ENCODE data around the gene TEX29.

The TEX29 gene

GRCh38 chr13:111314852-111315251 lies 5.6 kb upstream of the TEX29 start:
- Histone ChIP-seq H3K27ac (ENCODE audit: low read depth, low read length) (no peak overlapping the region), H3K9ac (ENCODE audit: low read length) (no peak overlapping the region), H3K4me3 (ENCODE audit: low read depth in 1 of 2, low read length in 2 of 2) (no peak overlapping the region), H3K27me3 (ENCODE audit: control insufficient read depth in 1 of 2, insufficient read depth in 2 of 2, low read length in 2 of 2) (no peaks in the 10 kb centered on the region), H3K36me3 (ENCODE audit: insufficient read depth, low read length) (no peaks in the 10 kb centered on the region), H3K4me1 (ENCODE audit: insufficient read depth, low read length) (no peaks in the 10 kb centered on the region), H3K9me3 (ENCODE audit: low read length) (no peaks in the 10 kb centered on the region)

DNA sequence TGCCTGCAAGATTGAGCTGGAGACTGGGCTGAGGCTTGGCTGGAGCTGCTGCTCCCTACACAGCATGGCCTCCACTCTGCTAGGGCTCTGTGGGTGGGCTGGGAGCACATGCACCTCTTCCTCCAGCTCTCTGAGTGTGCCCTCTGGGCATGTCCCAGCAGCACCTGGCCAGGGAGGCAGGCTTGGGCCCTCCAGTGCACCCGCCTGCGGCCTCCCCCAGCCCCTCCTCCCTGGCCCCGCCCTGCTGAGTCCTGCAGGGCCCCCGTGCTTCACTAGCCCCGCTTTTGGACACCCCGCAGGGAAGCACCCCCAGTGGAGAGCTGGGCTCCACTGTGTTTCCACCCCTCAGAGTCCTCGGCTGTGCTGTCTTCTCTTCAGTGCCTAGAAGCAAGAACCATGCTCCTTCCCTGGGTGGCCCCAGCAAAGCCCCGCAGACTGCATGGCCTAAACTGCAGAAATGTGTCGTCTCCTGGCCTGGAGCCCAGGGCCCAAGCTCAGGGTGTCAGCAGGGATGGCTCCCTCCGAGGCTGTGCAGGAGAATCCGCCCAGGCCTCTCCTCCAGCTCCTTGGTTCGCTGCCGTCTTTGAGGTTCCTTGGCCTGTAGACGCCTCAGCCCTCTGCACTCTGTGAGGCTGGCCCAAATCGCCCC lies 5.0 kb upstream of the TEX29 start:
- H3K4me3 ChIP-seq (ENCODE audit: low read depth in 1 of 2, low read length in 2 of 2): no peak overlapping the region
- no peaks in the 10 kb centered on the region for H3K36me3 ChIP-seq (ENCODE audit: insufficient read depth, low read length)
- no peak overlapping the region for H3K27ac ChIP-seq (ENCODE audit: low read depth, low read length)
- H3K27me3 ChIP-seq (ENCODE audit: control insufficient read depth in 1 of 2, insufficient read depth in 2 of 2, low read length in 2 of 2): no peaks in the 10 kb centered on the region
- H3K9ac ChIP-seq (ENCODE audit: low read length): no peak overlapping the region
- no peaks in the 10 kb centered on the region for H3K9me3 ChIP-seq (ENCODE audit: low read length)
- no peaks in the 10 kb centered on the region for H3K4me1 ChIP-seq (ENCODE audit: insufficient read depth, low read length)

DNA sequence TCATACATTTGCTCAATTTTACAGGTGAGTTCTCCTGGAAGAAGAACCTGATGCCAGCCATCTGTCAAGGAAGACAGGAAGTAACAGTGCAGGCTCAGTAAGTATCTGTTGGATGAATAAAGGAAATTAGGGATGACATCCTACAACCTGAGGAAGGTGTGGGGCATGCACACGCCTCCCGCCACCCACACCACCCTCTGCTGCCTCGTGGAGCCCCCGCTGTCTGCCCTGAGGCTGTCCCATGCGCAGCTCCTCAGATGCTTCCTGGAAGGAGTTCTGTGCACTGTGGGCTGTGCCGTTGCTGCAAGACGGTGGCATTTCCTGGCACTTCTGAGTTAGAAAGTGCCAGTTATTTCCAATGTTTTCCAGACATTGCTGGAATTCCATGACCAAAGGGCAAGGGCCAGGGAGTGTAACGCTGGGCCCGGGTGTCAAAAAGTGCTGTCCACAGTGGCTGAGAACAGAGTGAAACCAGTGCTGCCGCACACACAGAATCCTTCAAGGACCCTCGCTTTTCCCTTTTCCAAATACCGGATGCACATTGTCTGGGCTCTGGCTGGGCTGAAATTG lies 4.2 kb upstream of the TEX29 start:
- Histone ChIP-seq H3K9me3 (ENCODE audit: low read length) (no peaks in the 10 kb centered on the region), H3K36me3 (ENCODE audit: insufficient read depth, low read length) (no peaks in the 10 kb centered on the region), H3K4me1 (ENCODE audit: insufficient read depth, low read length) (no peaks in the 10 kb centered on the region), H3K9ac (ENCODE audit: low read length) (no peak overlapping the region), H3K27me3 (ENCODE audit: control insufficient read depth in 1 of 2, insufficient read depth in 2 of 2, low read length in 2 of 2) (no peaks in the 10 kb centered on the region), H3K4me3 (ENCODE audit: low read depth in 1 of 2, low read length in 2 of 2) (no peak overlapping the region), H3K27ac (ENCODE audit: low read depth, low read length) (no peak overlapping the region)

DNA sequence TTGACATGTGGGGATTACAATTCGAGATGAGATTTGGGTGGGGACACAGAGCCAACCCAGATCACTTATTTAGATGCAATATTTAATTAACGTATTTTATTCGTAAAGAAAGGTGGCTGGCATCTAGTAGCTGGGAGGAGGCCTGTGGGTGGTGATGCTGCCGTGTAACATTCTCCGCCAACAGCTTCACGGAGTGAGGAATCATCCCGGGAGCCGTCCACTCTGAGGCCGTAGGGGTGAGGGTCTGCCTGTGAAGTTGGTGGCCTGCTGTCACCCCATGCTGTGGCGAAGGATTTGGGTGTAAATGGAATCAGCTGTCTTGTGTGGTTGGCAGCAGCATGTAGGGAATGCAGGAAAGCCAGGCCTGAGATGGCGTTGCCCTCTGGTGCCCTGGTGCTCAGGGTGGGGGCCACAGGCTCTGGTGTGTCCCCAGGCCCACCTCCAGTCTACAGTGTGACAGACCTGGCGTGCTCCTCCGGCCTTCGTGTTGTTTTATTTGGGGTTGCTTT lies 3.3 kb upstream of the TEX29 start:
- Histone ChIP-seq H3K9ac (ENCODE audit: low read length) (no peak overlapping the region), H3K9me3 (ENCODE audit: low read length) (no peaks in the 10 kb centered on the region), H3K4me3 (ENCODE audit: low read depth in 1 of 2, low read length in 2 of 2) (no peak overlapping the region)

DNA sequence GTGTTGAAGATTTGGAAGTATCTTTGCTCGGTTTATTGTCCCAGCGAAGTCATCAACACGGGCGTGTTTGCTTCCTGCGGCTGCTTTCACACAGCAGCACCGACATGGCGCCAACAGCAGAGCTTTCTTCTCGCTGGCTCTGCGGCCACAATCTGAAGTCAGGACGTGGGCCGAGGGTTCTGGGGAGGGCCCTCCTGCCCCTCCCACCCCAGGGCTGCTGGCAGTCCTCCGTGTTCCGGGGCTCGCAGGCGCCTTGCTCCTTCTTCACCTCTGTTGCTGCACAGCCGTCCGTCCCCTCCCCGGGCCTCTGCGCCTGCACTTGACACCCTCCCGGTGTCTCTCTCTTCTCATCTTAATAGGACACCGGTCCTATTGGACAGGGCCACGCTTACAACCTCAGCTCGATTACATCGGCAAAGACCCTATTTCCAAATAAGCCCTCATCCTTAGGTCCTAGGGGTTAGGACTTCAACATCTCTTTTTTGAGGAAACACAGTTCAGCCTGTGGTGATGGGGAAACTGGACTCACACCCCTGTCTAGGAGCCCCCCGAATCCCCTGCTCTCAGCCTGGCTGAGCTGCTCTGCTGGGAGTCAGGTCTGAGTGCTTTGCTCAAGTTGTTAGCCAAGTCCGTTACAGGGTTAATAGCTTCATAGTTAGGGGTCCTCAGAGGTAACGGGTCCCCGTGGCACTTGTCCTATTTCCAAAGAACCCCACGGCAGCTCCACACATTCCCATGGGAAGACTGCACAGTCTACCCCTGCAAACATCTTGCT lies 2.7 kb upstream of the TEX29 start:
- H3K27ac ChIP-seq (ENCODE audit: low read depth, low read length): no peak overlapping the region
- H3K36me3 ChIP-seq (ENCODE audit: insufficient read depth, low read length): no peaks in the 10 kb centered on the region
- H3K9me3 ChIP-seq (ENCODE audit: low read length): no peaks in the 10 kb centered on the region
- no peaks in the 10 kb centered on the region for H3K4me1 ChIP-seq (ENCODE audit: insufficient read depth, low read length)
- no peak overlapping the region for H3K9ac ChIP-seq (ENCODE audit: low read length)
- H3K27me3 ChIP-seq (ENCODE audit: control insufficient read depth in 1 of 2, insufficient read depth in 2 of 2, low read length in 2 of 2): no peaks in the 10 kb centered on the region
- no peak overlapping the region for H3K4me3 ChIP-seq (ENCODE audit: low read depth in 1 of 2, low read length in 2 of 2)

More for the DNA sequence above, 3.3 kb upstream of the TEX29 start:
- Histone ChIP-seq H3K4me1 (ENCODE audit: insufficient read depth, low read length) (no peaks in the 10 kb centered on the region), H3K36me3 (ENCODE audit: insufficient read depth, low read length) (no peaks in the 10 kb centered on the region), H3K27me3 (ENCODE audit: control insufficient read depth in 1 of 2, insufficient read depth in 2 of 2, low read length in 2 of 2) (no peaks in the 10 kb centered on the region), H3K27ac (ENCODE audit: low read depth, low read length) (no peak overlapping the region)

GRCh38 chr13:111318386-111318785 lies 2.1 kb upstream of the TEX29 start:
- Histone ChIP-seq H3K9ac (ENCODE audit: low read length) (no peak overlapping the region), H3K27ac (ENCODE audit: low read depth, low read length) (no peak overlapping the region), H3K9me3 (ENCODE audit: low read length) (no peaks in the 10 kb centered on the region), H3K36me3 (ENCODE audit: insufficient read depth, low read length) (no peaks in the 10 kb centered on the region), H3K4me3 (ENCODE audit: low read depth in 1 of 2, low read length in 2 of 2) (no peak overlapping the region), H3K27me3 (ENCODE audit: control insufficient read depth in 1 of 2, insufficient read depth in 2 of 2, low read length in 2 of 2) (no peaks in the 10 kb centered on the region), H3K4me1 (ENCODE audit: insufficient read depth, low read length) (no peaks in the 10 kb centered on the region)

- Histone ChIP-seq H3K36me3 (ENCODE audit: insufficient read depth, low read length) (no peaks in the 10 kb centered on the region), H3K27me3 (ENCODE audit: control insufficient read depth in 1 of 2, insufficient read depth in 2 of 2, low read length in 2 of 2) (no peaks in the 10 kb centered on the region), H3K27ac (ENCODE audit: low read depth, low read length) (no peak overlapping the region), H3K9ac (ENCODE audit: low read length) (no peak overlapping the region), H3K4me1 (ENCODE audit: insufficient read depth, low read length) (no peaks in the 10 kb centered on the region), H3K4me3 (ENCODE audit: low read depth in 1 of 2, low read length in 2 of 2) (no peak overlapping the region), H3K9me3 (ENCODE audit: low read length) (no peaks in the 10 kb centered on the region)
Observed at GRCh38 chr13:111319521-111319920, 921 bp upstream of the TEX29 start.

DNA sequence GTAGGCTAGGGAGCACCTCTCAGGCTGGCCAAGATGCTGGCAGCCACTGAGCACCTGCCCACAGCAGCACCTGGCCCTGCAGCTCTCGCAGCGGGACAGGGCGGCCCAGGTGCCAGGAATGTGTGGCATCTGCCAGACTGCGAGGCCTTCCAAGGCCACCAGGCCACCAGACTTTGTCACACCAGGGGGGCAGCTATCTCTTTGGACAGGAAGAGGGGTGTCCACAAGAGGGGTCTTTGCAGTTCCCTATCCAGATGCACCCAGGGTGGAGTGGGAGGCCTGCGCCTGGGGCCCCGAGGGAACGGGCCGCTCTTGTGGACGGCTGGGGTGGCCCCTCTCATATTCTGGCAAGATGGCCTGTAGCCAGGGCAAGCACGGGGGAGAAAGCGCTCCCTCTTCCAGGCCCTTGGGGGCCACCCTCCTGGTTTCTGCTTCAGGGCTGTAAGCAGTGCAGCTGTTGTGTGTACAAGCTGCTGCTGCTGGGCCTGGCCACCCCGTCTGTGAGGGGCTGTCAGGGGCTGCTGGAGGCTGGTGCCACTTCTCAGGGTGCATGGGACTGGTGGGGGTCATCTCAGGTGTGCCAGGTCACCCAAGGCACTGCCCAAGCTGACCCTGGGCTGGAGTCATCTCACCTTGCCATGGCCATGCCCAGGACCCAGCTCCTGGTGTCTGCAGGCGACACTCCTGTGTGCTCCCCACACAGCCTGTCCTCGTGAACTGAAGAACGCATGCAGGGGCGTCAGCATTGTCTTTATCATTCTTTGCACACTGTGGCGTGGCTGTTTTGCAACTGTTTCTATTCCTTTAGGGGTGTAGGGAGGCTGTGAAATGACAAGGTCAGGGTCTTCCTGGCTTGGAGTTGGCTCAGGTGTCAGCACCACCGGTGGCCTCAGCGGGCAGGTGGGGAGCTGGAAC lies 1.8 kb downstream of the TEX29 start:
- Histone ChIP-seq H3K27me3 (ENCODE audit: control insufficient read depth in 1 of 2, insufficient read depth in 2 of 2, low read length in 2 of 2) (no peaks in the 10 kb centered on the region), H3K9ac (ENCODE audit: low read length) (no peak overlapping the region), H3K4me3 (ENCODE audit: low read depth in 1 of 2, low read length in 2 of 2) (no peak overlapping the region), H3K27ac (ENCODE audit: low read depth, low read length) (no peak overlapping the region), H3K36me3 (ENCODE audit: insufficient read depth, low read length) (no peaks in the 10 kb centered on the region), H3K9me3 (ENCODE audit: low read length) (no peaks in the 10 kb centered on the region), H3K4me1 (ENCODE audit: insufficient read depth, low read length) (no peaks in the 10 kb centered on the region)

DNA sequence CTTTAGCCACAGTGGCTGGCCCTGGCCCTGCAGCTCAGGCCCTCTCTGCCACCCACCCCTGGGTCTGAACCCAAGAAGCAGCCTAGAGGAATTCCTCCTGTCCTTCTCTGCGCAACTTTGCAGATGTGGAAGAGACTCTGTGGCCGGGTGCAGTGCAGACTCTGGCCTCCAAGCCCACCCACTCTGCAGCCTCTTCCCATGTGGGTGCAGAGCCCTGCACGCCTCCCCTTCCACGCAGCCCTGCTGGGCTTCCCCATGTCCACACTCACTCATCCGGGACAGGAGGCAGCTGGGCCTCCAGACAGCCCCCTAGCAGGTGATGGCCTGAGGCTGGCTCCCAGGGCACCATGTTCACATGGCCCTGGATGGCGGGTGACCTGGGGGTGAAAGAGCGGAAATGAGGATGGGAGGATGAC lies 2.5 kb downstream of the TEX29 start:
- Histone ChIP-seq H3K27ac (ENCODE audit: low read depth, low read length) (no peak overlapping the region), H3K9me3 (ENCODE audit: low read length) (no peaks in the 10 kb centered on the region), H3K4me1 (ENCODE audit: insufficient read depth, low read length) (no peaks in the 10 kb centered on the region), H3K9ac (ENCODE audit: low read length) (no peak overlapping the region), H3K27me3 (ENCODE audit: control insufficient read depth in 1 of 2, insufficient read depth in 2 of 2, low read length in 2 of 2) (no peaks in the 10 kb centered on the region), H3K4me3 (ENCODE audit: low read depth in 1 of 2, low read length in 2 of 2) (no peak overlapping the region), H3K36me3 (ENCODE audit: insufficient read depth, low read length) (no peaks in the 10 kb centered on the region)

DNA sequence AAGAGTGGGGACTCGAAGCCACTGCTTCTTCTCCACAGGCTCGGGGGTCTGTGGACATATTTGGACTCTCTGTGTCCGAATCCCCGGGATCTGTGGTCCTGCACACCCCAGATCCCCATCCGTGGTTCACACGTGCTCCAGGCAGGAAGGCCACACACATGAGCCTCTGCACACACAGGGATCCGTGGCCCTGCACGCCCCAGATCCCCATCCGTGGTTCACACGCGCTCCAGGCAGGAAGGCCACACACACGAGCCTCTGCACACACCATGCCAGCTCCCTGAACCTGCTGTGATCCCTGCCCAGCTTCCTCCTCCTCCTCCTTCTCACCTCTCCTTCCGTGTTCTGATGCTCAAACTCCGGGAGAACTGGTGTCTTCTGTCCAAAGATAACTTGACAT lies 3.1 kb downstream of the TEX29 start:
- H3K27ac ChIP-seq (ENCODE audit: low read depth, low read length): no peak overlapping the region
- no peak overlapping the region for H3K9ac ChIP-seq (ENCODE audit: low read length)
- no peaks in the 10 kb centered on the region for H3K27me3 ChIP-seq (ENCODE audit: control insufficient read depth in 1 of 2, insufficient read depth in 2 of 2, low read length in 2 of 2)
- H3K9me3 ChIP-seq (ENCODE audit: low read length): no peaks in the 10 kb centered on the region
- no peak overlapping the region for H3K4me3 ChIP-seq (ENCODE audit: low read depth in 1 of 2, low read length in 2 of 2)
- no peaks in the 10 kb centered on the region for H3K36me3 ChIP-seq (ENCODE audit: insufficient read depth, low read length)
- no peaks in the 10 kb centered on the region for H3K4me1 ChIP-seq (ENCODE audit: insufficient read depth, low read length)
